NCI-H748 (cell line): ENCODE data around the gene SOX8.
"Not testable (repeated sequence)": the region's sequence is repeated elsewhere in the genome, so short reads cannot be mapped to it uniquely, and the experiment has no call there.

ENCODE experiments used
- DNase-seq: peaks from one replicate; lab custom pipeline; 2025; ENCODE audit not compliant: unreplicated experiment; lab: John Stamatoyannopoulos, UW

Gene SOX8

GRCh38 chr16:1021553-1022160 is 40.1 kb downstream of the SOX8 start:
- no peak for DNase-seq

GRCh38 chr16:1022466-1022865 is 40.9 kb downstream of the SOX8 start:
- no peak for DNase-seq

- DNase-seq: peak; percentile 4
Measured at GRCh38 chr16:1024138-1024537, 42.6 kb downstream of the SOX8 start.

GRCh38 chr16:1025183-1025809 is 43.7 kb downstream of the SOX8 start:
- not testable (repeated sequence) for DNase-seq

- DNase-seq: no peak
Measured at GRCh38 chr16:1026057-1026783, 44.6 kb downstream of the SOX8 start.

- DNase-seq: no peak
Measured at GRCh38 chr16:1026784-1027500, 45.4 kb downstream of the SOX8 start.

GRCh38 chr16:1027501-1027815 is 45.9 kb downstream of the SOX8 start:
- DNase-seq: no peak

GRCh38 chr16:1028056-1028455 is 46.5 kb downstream of the SOX8 start:
- DNase-seq: no peak

- no peak for DNase-seq
Measured at GRCh38 chr16:1028524-1029258, 47.1 kb downstream of the SOX8 start.

- no peak for DNase-seq
Measured at GRCh38 chr16:1029259-1029545, 47.6 kb downstream of the SOX8 start.

GRCh38 chr16:1030473-1030901 is 48.9 kb downstream of the SOX8 start:
- no peak for DNase-seq

GRCh38 chr16:1031666-1032065 is 50.1 kb downstream of the SOX8 start:
- no peak for DNase-seq

GRCh38 chr16:1032607-1033006 is 51.0 kb downstream of the SOX8 start:
- DNase-seq: no peak

- DNase-seq: no peak
Measured at GRCh38 chr16:1033128-1033679, 51.6 kb downstream of the SOX8 start.

GRCh38 chr16:1034230-1035065 is 52.9 kb downstream of the SOX8 start:
- no peak for DNase-seq

GRCh38 chr16:1035066-1035415 is 53.5 kb downstream of the SOX8 start:
- DNase-seq: no peak

GRCh38 chr16:1036166-1036565 is 54.6 kb downstream of the SOX8 start:
- no peak for DNase-seq
